ENCODE data around the gene SULT1C4. TPM values are rescaled to one million over a fixed set of nuclear protein-coding genes. Genes with fewer than 3 reads are reported as not detected.

Gene SULT1C4
- total RNA-seq, 1 experiment from 2014 or later: 0.96 TPM

DNA sequence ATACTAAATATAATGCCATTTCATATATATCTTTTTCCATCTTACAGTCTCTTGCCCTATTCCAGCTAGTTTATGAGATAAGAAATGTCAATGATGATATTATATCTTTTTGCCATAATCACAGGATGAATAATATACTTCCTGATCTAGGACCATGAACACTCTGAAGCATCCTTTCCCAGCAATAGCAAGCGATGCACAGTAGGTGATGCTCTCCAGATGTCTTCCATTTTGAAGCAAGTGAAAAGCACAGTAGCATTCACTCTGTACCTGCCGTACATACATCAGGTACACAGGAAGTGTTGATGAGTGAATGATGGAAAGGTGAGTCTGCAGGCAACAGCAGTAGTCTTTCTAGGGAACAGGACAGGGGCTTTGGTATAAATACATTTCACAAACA, 8.6 kb upstream of the SULT1C4 start:
- Histone ChIP-seq H3T11ph (ENCODE audit: low read length) (no peak overlapping the region), H3K56ac (ENCODE audit: insufficient read length, low read depth, low read length) (no peak overlapping the region), H4K91ac (ENCODE audit: insufficient read length, low read depth, low read length) (no peak overlapping the region), H4K8ac (replicated peaks; ENCODE audit: insufficient read length, low read depth, low read length) (no peak overlapping the region), H3K23ac (ENCODE audit: insufficient read length, low read depth, low read length) (no peak overlapping the region), H3K79me1 (ENCODE audit: insufficient read depth, low read depth, low read length, poor library complexity, severe bottlenecking) (no peaks in the 10 kb centered on the region), H3K9ac (ENCODE audit: extremely low read depth, insufficient read length, low read length) (no peak overlapping the region), H2BK5ac (ENCODE audit: insufficient read length, low read length) (no peak overlapping the region), H3K18ac (ENCODE audit: insufficient read length, low read depth, low read length) (no peak overlapping the region), H4K5ac (ENCODE audit: insufficient read length, low read depth, low read length) (no peak overlapping the region), H2BK15ac (ENCODE audit: low read depth, low read length) (no peak overlapping the region), H3K23me2 (ENCODE audit: insufficient read length, low read depth, low read length, poor library complexity, severe bottlenecking) (no peaks in the 10 kb centered on the region), H3K4me2 (ENCODE audit: insufficient read depth, insufficient read length, low read length) (no peak overlapping the region), H2BK12ac (ENCODE audit: insufficient read length, low read depth, low read length) (no peak overlapping the region), H4K20me1 (ENCODE audit: control insufficient read depth, insufficient read depth, insufficient read length) (no peaks in the 10 kb centered on the region), H2AK5ac (ENCODE audit: insufficient read length, low read length) (no peak overlapping the region), H2AFZ (ENCODE audit: low read length) (no peak overlapping the region), H3K79me2 (ENCODE audit: insufficient read depth, low read length) (no peaks in the 10 kb centered on the region), H3K4me1 (ENCODE audit: insufficient read depth, low read length) (no peaks in the 10 kb centered on the region), H3K4ac (ENCODE audit: low read depth, low read length) (no peak overlapping the region), H3K27me3 (ENCODE audit: insufficient read depth, low read length) (no peaks in the 10 kb centered on the region), H3K14ac (ENCODE audit: insufficient read depth, low read length) (no peak overlapping the region), H3K9me3 (ENCODE audit: control insufficient read depth, low read depth, low read length) (no peaks in the 10 kb centered on the region), H2BK20ac (ENCODE audit: low read depth, low read length, poor library complexity, severe bottlenecking) (no peak overlapping the region), H2BK120ac (ENCODE audit: low read depth, low read length, poor library complexity, severe bottlenecking) (no peak overlapping the region), H3K27ac (ENCODE audit: insufficient read length, low read depth, low read length) (no peak overlapping the region)
- H3K4me1 Mint-ChIP-seq: peaks cover 9 to 14% of the 10 kb centered on the region in 2 experiments
- no peaks in the 10 kb centered on the region; the same call in 1 of the 2 replicates for H3K27me3 Mint-ChIP-seq (ENCODE audit: low read depth)
- TF ChIP-seq, protein P1, sequence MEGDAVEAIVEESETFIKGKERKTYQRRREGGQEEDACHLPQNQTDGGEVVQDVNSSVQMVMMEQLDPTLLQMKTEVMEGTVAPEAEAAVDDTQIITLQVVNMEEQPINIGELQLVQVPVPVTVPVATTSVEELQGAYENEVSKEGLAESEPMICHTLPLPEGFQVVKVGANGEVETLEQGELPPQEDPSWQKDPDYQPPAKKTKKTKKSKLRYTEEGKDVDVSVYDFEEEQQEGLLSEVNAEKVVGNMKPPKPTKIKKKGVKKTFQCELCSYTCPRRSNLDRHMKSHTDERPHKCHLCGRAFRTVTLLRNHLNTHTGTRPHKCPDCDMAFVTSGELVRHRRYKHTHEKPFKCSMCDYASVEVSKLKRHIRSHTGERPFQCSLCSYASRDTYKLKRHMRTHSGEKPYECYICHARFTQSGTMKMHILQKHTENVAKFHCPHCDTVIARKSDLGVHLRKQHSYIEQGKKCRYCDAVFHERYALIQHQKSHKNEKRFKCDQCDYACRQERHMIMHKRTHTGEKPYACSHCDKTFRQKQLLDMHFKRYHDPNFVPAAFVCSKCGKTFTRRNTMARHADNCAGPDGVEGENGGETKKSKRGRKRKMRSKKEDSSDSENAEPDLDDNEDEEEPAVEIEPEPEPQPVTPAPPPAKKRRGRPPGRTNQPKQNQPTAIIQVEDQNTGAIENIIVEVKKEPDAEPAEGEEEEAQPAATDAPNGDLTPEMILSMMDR (conservative IDR thresholded peaks at IDR 0.05): peak; percentile 23; the same call in 1 of the 3 replicates
- H3K36me3 Mint-ChIP-seq (ENCODE audit: insufficient read depth in 1 of 3, low read depth in 3 of 3): peaks cover 0 to 9% (median 5%) of the 10 kb centered on the region in 3 experiments; a peak in 4 of 7 replicates
- H3K9me3 Mint-ChIP-seq: peaks cover 4 to 10% of the 10 kb centered on the region in 2 experiments; a peak in 2 of 5 replicates
- no CpG with 5 or more reads among the region's 2 CpGs for WGBS (ENCODE audit: extremely low coverage, insufficient read length, low lambda C conversion rate)
- DNase-seq: no peak
- H3K4me3 Mint-ChIP-seq: no peak overlapping the region
- H3K27ac Mint-ChIP-seq: no peak overlapping the region

Data from H9 (cell line).